HPDE6-E6E7 (cell line): ENCODE data around the gene UAP1L1.
A peak's percentile ranks its signal among the peaks of the same experiment; 100 is the strongest.

Experiments
- DNase-seq: peaks from one replicate; pipeline ENCODE4 v3.0.0; 2011; ENCODE audit warnings: missing footprints; ENCODE audit errors: extremely low spot score

Gene UAP1L1

DNA sequence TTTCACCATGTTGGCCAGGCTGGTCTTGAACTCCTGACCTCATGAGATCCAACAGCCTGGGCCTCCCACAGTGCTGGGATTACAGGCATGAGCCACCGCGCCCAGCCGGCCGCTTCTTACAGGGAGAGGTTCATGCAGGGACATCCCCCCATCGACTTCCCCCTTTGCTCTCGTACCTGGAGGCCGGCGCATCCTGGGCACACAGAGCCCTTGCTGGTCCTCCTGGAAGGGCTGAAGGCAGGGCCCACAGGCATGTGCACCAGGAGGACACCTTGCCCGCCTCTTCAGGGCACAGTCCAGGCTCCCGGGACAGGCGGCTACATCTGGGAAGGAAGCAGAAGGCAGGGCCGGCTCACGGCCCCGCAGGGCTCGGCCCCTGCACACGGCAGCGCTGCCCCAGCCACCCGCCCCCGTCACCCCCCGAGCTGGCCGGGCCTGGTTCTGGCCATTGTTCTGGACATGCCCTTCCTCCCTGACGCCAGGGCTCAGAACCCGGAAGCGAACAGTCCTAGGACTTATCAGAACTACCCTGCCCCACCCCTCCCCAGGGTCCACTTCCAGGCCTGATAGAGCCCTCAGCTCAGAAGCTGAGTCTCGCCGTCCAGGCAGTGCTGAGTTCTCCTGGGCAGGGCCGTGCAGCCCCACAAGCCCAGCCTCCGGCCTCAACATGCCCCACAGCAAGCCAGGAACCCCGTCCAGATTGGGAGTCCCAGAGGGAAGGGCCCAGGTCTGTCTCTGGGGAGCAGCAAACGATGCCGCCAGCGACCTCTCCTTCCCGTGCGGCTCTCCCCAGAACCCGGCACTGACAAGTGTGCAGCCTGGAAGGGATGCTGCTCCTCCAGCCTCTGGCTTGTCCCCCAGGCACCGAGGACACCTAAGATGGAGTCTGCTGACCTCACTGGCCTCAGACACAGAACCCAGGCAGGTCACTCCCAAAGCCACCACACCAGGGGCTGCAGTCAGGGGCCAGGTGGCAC, 34.3 kb upstream of the UAP1L1 start:
- DNase-seq, result no peak

- DNase-seq, result no peak
These were observed 33.3 kb upstream of the UAP1L1 start for GRCh38 chr9:137044037-137044436.

DNA sequence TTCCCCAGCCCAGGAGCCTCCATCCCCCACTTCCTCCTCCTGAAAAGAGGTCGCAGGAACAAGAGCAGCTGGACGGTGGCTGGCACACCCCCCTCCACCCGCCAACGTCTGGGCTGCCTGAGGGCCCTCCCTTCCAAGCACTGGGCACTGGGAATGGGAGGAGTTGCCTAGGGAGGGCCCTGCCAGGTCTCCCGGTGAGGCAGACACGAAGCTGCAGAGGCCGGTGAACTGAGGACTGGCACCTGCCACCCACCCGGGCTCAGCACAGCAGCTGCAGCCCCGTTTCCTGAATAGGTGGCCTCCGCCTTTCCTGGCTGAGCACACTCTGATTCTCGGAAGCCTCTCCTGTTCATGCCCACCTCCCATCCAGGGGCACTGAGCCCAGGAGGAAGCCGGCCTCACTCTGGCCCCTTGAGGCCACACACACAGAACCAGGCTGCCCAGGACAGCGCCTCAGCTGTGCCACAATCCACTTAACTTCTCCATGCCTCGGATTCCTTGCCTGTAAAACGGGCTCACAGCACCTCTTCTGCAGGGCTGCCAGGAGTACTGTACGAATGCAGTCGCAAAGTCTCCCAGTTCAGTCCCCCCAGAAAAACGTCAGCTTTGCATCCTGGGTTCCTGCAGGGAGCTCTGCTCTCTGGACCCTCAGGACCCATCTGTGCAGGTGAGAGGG, 32.7 kb upstream of the UAP1L1 start:
- DNase-seq, result no peak

- DNase-seq, result no peak
These were observed 31.8 kb upstream of the UAP1L1 start for GRCh38 chr9:137045294-137046087.

- peak; percentile 88 for DNase-seq
These were observed 31.1 kb upstream of the UAP1L1 start, which contains the start of gene NPDC1 for GRCh38 chr9:137046088-137046787. Gene NPDC1, minus strand, starts transcription at chr9:137046177. Its CDS starts 188 bp downstream, at chr9:137045989.

GRCh38 chr9:137048655-137049543, 28.4 kb upstream of the UAP1L1 start:
- no peak for DNase-seq

GRCh38 chr9:137049544-137050449, 27.5 kb upstream of the UAP1L1 start:
- no peak for DNase-seq

DNA sequence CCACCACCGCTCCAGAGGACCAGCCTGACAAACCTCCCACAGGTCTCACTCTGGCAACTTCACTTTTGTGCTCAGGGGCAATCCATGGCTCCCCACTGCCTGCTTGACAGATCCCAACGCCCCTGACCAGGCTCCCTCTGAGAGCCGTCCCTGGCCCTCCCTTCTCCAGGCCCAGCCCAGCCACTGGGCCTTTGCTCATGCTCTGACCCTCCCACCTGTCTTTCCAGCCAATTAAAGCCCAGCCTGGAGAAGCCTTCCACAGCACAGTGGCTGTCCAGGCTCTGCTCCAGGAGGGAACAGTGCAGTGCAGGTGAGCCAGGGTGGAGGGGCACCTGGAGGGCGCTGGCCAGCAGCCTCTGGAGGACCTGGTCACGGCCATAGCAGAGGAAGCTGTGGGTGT, 26.7 kb upstream of the UAP1L1 start:
- no peak for DNase-seq

DNA sequence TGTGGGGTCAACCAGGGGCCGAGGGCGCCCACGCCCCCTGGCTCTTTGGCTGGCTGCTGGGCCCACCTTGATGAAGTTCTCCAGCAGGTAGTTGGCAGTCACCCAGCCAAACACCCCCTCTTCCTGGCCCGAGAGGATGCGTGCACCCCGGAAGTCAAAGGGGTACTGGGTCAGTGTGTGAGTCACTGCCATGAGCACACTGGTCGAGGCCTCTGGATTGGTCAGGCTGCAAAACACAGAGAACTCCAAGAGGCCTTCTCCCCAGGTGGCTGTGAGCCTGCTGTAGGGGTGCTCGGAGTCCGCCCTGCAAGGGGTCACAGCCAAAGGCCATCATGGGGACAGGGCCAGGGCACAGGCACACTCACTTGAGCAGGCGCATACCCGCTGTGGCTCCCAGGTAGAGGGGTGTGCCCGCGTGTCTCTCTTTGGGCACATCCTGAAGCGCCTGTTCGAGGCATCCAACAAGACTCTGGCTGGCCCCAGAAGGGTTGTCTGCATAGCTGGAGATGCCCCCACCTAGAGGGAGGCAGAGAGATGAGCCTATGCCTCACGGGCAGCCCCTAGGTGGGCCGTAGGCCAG, 26.1 kb upstream of the UAP1L1 start:
- no peak for DNase-seq

DNA sequence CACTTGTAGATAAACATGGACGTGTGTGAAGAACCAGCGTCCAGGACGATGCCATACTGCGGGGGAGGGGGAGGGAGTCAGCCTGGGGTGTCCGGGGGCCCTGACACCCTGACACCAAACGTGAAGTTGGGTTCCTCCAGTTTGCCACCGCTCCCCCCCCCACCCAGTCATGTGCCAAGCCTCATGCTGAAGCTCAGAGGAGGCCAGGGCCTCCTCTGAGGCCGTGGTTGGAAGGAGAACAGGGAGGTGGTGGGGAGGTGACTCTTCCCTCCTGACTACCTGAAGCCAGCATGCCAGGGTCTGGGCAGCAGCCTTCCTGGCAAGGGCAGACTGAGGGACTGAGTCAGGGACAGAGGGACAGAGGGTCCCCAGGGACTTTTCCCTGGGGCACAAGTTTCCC, 25.0 kb upstream of the UAP1L1 start:
- DNase-seq, result no peak

DNA sequence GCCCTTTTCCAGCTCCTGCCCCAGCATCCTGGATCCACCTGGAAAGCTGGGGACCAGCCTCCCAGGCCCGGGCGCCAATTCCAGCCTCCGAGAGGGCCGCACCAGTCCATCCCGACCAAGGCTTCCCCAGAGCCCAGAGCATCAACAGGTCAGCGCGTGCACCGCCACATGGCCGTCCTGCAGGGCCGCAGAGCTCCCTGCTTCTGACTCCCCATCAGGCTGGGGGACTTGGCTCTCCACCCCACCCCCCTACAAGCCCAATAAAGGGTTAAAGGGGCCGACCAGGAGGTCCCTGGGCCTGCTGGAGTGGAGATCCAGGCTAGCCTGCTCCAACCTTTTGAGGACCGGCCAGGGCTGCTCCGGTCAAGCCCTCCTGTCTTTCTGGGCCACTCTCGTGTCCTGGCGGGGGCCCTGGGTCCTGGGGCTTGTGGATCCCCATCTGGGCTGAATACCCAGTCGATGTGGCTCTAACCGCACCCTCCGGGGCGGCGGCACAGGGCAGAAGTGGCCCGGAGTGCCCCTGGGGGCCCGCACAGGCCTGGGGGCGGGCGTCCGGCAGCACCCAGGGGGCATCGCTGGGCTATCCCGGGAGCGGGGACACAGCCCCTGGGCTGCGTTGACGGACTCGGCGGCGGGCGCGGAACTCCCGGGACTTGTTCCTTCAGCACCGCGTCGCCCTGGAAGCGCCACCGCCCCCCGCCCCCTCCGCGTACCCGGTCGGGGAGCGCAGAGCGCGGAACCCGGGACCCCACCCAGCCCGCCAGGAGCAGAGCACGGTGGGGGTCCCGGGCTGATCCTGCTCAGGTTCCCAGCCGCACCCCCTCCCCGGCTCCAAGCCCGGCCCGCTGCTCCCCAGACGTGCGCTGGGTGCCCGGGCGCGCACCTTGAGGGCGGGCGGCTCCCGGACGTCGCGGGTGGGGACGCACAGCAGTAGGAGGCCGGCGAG, 24.0 kb upstream of the UAP1L1 start:
- no peak for DNase-seq

DNA sequence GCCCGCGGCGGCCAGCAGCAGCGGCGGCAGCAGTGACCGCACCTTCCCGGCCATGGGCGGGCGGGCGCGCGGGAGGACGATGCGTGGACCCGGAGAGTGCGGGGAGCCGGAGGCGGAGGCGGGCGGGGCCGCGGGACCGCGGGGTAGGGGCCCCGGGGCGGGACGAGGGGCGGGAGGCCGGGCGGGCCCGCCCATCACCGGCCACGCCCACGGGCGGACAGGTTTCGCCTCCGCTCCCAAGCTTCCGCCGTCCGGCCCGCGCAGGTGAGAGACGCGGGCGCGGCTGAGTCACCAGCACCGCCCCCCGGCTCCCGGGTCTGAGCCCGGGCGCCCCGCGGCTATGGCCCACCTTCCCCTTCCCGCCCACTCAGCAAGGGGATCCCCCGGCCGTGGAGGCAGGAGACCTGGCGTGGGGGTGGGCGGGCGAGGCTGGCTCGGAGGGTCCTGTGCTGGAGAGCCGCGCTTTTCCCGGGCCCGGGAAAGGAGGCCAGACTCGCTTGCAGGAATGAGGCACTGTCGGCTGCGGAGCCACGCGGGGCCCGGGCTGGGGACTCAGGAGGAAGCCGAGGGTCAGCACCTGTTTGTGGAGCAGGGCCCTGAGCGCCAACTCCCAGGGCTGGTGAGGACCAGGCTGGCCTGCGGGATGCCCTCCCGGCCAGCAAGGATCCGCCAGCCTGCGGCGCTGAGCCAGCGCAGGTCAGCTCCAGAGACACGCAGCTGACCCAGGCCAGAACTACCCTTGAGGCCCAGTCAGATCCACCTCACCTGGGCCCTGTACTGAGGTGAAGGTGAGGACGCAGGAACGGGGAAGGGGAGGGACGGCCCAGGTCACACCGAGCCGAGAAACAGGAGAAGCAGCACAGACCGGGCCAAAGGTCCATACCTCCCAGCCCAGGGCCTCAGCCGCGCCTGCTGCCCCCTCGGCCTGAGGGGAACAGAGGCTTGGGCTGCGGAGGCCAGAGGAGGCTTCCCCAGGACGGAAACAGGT, 23.1 kb upstream of the UAP1L1 start, which contains the start of gene ENTPD2:
Gene ENTPD2, minus strand, starts transcription at position 118 of the 988 bp plus-strand sequence. Its CDS starts 64 bp downstream, at position 54.
- DNase-seq, result no peak

GRCh38 chr9:137054932-137055384, 22.4 kb upstream of the UAP1L1 start:
- no peak for DNase-seq

- DNase-seq, result no peak
These were observed 21.6 kb upstream of the UAP1L1 start for GRCh38 chr9:137055385-137056364.
